ENCODE results near the gene PDXK.

DNA sequence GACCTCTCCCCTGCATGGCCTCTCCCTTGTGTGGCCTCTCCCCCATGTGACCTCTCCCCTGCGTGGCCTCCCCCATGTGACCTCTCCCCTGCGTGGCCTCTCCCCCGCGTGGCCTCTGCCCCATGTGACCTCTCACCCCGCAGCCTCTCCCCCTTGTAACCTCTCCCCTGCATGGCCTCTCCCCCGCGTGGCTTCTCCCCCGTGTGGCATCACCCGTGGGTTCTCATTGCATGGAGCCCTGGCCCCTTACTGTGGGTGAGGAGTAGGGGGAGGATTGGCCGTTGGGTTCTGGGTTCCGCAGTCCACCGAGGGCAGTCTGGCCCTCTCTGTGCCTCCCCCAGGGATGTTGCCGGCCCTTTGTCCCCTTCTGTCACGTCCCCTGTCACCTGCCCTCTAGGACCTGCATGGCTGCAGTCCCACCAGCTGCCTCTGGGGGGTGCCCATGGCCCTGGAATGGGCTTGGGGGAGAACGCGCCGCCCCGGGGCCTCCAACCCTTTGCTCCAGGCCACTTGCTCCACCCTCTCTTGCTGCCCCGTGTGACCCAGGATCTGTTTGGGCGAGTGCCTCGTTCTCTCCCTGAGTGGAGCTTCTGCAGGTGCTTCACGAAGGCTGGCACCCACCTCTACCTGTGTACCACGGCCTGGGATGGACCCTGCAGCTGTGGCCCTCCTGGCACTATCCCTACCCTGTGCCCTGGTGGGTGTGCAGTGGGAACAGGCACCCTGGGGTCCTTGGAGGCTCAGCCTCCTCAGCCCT is 91.8 kb downstream of the PDXK start:
- TF ChIP-seq ZZZ3 (CRISPR knock-in tag; IDR thresholded peaks at IDR 0.05; ENCODE audit: borderline replicate concordance) (no peak), FOXM1 (CRISPR knock-in tag; IDR thresholded peaks at IDR 0.05) (no peak), FOSL2 (CRISPR knock-in tag; IDR thresholded peaks at IDR 0.05) (no peak), EP300 (IDR thresholded peaks at IDR 0.05; ENCODE audit: low read depth in 2 of 2, low read length in 2 of 2) (no peak), EP300 (CRISPR knock-in tag; IDR thresholded peaks at IDR 0.05; ENCODE audit: borderline replicate concordance) (no peak; the same call in 1 of the 2 replicates), EZH2 (conservative IDR thresholded peaks at IDR 0.05; ENCODE audit: low read depth, low read length) (no peak)
- TF ChIP-seq, protein P1, sequence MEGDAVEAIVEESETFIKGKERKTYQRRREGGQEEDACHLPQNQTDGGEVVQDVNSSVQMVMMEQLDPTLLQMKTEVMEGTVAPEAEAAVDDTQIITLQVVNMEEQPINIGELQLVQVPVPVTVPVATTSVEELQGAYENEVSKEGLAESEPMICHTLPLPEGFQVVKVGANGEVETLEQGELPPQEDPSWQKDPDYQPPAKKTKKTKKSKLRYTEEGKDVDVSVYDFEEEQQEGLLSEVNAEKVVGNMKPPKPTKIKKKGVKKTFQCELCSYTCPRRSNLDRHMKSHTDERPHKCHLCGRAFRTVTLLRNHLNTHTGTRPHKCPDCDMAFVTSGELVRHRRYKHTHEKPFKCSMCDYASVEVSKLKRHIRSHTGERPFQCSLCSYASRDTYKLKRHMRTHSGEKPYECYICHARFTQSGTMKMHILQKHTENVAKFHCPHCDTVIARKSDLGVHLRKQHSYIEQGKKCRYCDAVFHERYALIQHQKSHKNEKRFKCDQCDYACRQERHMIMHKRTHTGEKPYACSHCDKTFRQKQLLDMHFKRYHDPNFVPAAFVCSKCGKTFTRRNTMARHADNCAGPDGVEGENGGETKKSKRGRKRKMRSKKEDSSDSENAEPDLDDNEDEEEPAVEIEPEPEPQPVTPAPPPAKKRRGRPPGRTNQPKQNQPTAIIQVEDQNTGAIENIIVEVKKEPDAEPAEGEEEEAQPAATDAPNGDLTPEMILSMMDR (CRISPR knock-in tag; IDR thresholded peaks at IDR 0.05), result peak; percentile 99

All from HepG2 (cell line).